Measurements from ENCODE around the gene GPC5.

DNA sequence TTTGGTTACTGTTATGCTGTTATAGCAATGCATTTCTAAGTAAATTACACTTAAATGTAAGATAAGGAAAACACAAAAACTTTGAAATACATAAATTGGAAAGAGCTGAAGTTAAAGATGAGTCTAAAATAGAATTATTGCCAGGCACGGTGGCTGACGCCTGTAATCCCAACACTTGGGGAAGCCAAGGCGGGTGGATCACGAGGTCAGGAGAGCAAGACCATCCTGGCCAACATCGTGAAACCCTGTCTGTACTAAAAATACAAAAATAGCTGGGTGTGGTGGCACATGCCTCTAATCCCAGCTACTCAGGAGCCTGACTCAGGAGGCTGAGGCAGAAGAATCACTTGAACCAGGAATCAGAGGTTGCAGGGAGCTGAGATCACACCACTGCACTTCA, 922.8 kb downstream of the GPC5 start:
- TF ChIP-seq, protein P1, sequence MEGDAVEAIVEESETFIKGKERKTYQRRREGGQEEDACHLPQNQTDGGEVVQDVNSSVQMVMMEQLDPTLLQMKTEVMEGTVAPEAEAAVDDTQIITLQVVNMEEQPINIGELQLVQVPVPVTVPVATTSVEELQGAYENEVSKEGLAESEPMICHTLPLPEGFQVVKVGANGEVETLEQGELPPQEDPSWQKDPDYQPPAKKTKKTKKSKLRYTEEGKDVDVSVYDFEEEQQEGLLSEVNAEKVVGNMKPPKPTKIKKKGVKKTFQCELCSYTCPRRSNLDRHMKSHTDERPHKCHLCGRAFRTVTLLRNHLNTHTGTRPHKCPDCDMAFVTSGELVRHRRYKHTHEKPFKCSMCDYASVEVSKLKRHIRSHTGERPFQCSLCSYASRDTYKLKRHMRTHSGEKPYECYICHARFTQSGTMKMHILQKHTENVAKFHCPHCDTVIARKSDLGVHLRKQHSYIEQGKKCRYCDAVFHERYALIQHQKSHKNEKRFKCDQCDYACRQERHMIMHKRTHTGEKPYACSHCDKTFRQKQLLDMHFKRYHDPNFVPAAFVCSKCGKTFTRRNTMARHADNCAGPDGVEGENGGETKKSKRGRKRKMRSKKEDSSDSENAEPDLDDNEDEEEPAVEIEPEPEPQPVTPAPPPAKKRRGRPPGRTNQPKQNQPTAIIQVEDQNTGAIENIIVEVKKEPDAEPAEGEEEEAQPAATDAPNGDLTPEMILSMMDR (conservative IDR thresholded peaks at IDR 0.05; ENCODE audit: low read depth, low read length) = no peak
- no peak for TF ChIP-seq EZH2 (IDR thresholded peaks at IDR 0.05; ENCODE audit: borderline replicate concordance, low read depth, low read length, poor library complexity, severe bottlenecking)

Measured in A673 (cell line).